IMR-90 (cell line): ENCODE results near the gene ZFHX3. TPM values are rescaled to one million over a fixed set of nuclear protein-coding genes. Genes with fewer than 3 reads are reported as not detected.

ENCODE experiments used
- ATAC-seq: fragments of 200-7000 bp; cut with Tn5 transposase; 2 replicates; pipeline ENCODE4 v1.9.1; 2020; ENCODE audit warnings: low read depth, mild to moderate bottlenecking, moderate library complexity
- BruUV-seq: library from RNA; stranded (reverse); fragments of 400-500 nt; replicated peaks from 2 replicates; lab custom pipeline; 2021; lab: Mats Ljungman, UMichigan
- CTCF ChIA-PET: fragments of 300-600 bp; formaldehyde crosslinking; extraction: SDS; loops from one replicate; lab custom pipeline; 2021; ENCODE audit warnings: antibody characterized with exemption; lab: Yijun Ruan, JAX
- POLR2A ChIA-PET: fragments of 300-600 bp; sonication (Branson Sonifier 250); formaldehyde crosslinking; loops from one replicate; lab custom pipeline; 2022; ENCODE audit warnings: antibody characterized with exemption; ENCODE audit not compliant: unreplicated experiment; lab: Charles Lee
- DNase-seq: peaks from one replicate; pipeline ENCODE4 v3.0.0; 2013
- H2AFZ ChIP-seq: replicated peaks from 2 replicates; pipeline ENCODE3; 2013; ENCODE audit warnings: low read length, mild to moderate bottlenecking; ENCODE audit not compliant: poor library complexity
- H2AK5ac ChIP-seq: 2 replicates; pipeline ENCODE4 v1.6.1; 2013; ENCODE audit warnings: low read depth, low read length, inconsistent platforms
- H2AK9ac ChIP-seq: replicated peaks from 2 replicates; pipeline ENCODE3; 2013; ENCODE audit warnings: mild to moderate bottlenecking, low read depth, low read length, moderate library complexity; ENCODE audit not compliant: poor library complexity
- H2BK120ac ChIP-seq: 2 replicates; pipeline ENCODE4 v1.6.1; 2013; ENCODE audit warnings: low read depth, low read length, inconsistent platforms
- H2BK15ac ChIP-seq: 3 replicates; pipeline ENCODE4 v1.6.1; 2013; ENCODE audit warnings: low read depth, low read length, inconsistent platforms
- H2BK20ac ChIP-seq: 2 replicates; pipeline ENCODE4 v1.6.1; 2013; ENCODE audit warnings: low read depth, mild to moderate bottlenecking, inconsistent platforms, low read length, moderate library complexity
- H2BK5ac ChIP-seq: 2 replicates; pipeline ENCODE4 v1.6.1; 2013; ENCODE audit warnings: mild to moderate bottlenecking, low read depth, low read length, inconsistent platforms; ENCODE audit not compliant: poor library complexity, severe bottlenecking
- H3K14ac ChIP-seq: replicated peaks from 2 replicates; pipeline ENCODE4 v1.6.1; 2013; ENCODE audit warnings: low read depth, low read length, inconsistent platforms
- H3K18ac ChIP-seq: 2 replicates; pipeline ENCODE4 v1.6.1; 2013; ENCODE audit warnings: low read depth, low read length, control low read depth
- H3K23ac ChIP-seq: 2 replicates; pipeline ENCODE4 v1.6.1; 2013; ENCODE audit warnings: low read depth, low read length, inconsistent platforms
- H3K27ac ChIP-seq: 2 replicates; pipeline ENCODE4 v1.5.1; 2013; ENCODE audit warnings: mild to moderate bottlenecking, control low read depth, low read length; ENCODE audit not compliant: insufficient read depth
- H3K27me3 ChIP-seq: 2 replicates; pipeline ENCODE4 v1.6.1; 2013; ENCODE audit warnings: low read length; ENCODE audit not compliant: control insufficient read depth, insufficient read depth
- H3K36me3 ChIP-seq: 2 replicates; pipeline ENCODE4 v1.6.1; 2013; ENCODE audit warnings: low read length, mixed read lengths; ENCODE audit not compliant: control insufficient read depth, insufficient read depth
- H3K4ac ChIP-seq: 2 replicates; pipeline ENCODE4 v1.6.1; 2013; ENCODE audit warnings: low read depth, low read length, inconsistent platforms
- H3K4me1 ChIP-seq: 2 replicates; pipeline ENCODE4 v1.6.1; 2013; ENCODE audit warnings: low read length, mixed read lengths; ENCODE audit not compliant: control insufficient read depth, insufficient read depth
- H3K4me2 ChIP-seq: 2 replicates; pipeline ENCODE4 v1.6.1; 2013; ENCODE audit warnings: low read depth, mild to moderate bottlenecking, control low read depth, low read length, moderate library complexity
- H3K4me3 ChIP-seq: 2 replicates; pipeline ENCODE4 v1.5.1; 2013; ENCODE audit warnings: low read depth, mild to moderate bottlenecking, control low read depth, low read length, moderate library complexity; ENCODE audit not compliant: insufficient read depth
- H3K56ac ChIP-seq: 2 replicates; pipeline ENCODE4 v1.6.1; 2013; ENCODE audit warnings: low read length, inconsistent platforms; ENCODE audit not compliant: insufficient read depth; ENCODE audit errors: extremely low read depth
- H3K79me1 ChIP-seq, 2 experiments: 2 replicates each; pipeline ENCODE4 v1.6.1; 2013; ENCODE audit warnings: low read length in 2 of 2, inconsistent platforms in 1 of 2, low read depth in 1 of 2
- H3K9ac ChIP-seq: 2 replicates; pipeline ENCODE4 v1.6.1; 2013; ENCODE audit warnings: low read depth, low read length, control low read depth
- H3K9me1 ChIP-seq: 2 replicates; pipeline ENCODE4 v1.6.1; 2013; ENCODE audit warnings: low read length, inconsistent platforms; ENCODE audit not compliant: insufficient read depth
- H3K9me3 ChIP-seq: 2 replicates; pipeline ENCODE4 v1.6.1; 2013; ENCODE audit warnings: low read length; ENCODE audit not compliant: control insufficient read depth, insufficient read depth
- H4K20me1 ChIP-seq: 2 replicates; pipeline ENCODE4 v1.6.1; 2013; ENCODE audit warnings: low read length, inconsistent platforms; ENCODE audit not compliant: insufficient read depth
- H4K5ac ChIP-seq: 2 replicates; pipeline ENCODE4 v1.6.1; 2013; ENCODE audit warnings: mild to moderate bottlenecking, low read depth, low read length, control low read depth
- H4K8ac ChIP-seq, 2 experiments: 2 replicates each; pipeline ENCODE4 v1.6.1; 2013; ENCODE audit warnings: low read depth in 2 of 2, low read length in 2 of 2, control low read depth in 1 of 2, inconsistent platforms in 1 of 2
- H4K91ac ChIP-seq: 2 replicates; pipeline ENCODE4 v1.6.1; 2013; ENCODE audit warnings: low read depth, low read length, inconsistent platforms; ENCODE audit not compliant: insufficient read depth
- BHLHE40 ChIP-seq: fragments of 150-350 bp; IDR thresholded peaks from 2 replicates; pipeline ENCODE4 v1.6.1; 2016; ENCODE audit warnings: mild to moderate bottlenecking, low read depth, low read length
- CEBPB ChIP-seq: IDR thresholded peaks from 2 replicates; pipeline ENCODE4 v1.6.1; 2012; ENCODE audit warnings: low read depth, low read length, improper control_type of control experiment
- CHD1 ChIP-seq: IDR thresholded peaks from 2 replicates; pipeline ENCODE4 v1.6.1; 2012; ENCODE audit warnings: low read depth, low read length, improper control_type of control experiment
- CTCF ChIP-seq: conservative IDR thresholded peaks from 2 replicates; pipeline ENCODE4 v1.5.1; 2012; ENCODE audit warnings: mild to moderate bottlenecking, low read depth, low read length, improper control_type of control experiment
- ELK1 ChIP-seq: fragments of 150-350 bp; IDR thresholded peaks from 2 replicates; pipeline ENCODE4 v1.6.1; 2016; ENCODE audit warnings: low read depth, mild to moderate bottlenecking, low read length, moderate library complexity, borderline replicate concordance
- FOS ChIP-seq: fragments of 150-350 bp; IDR thresholded peaks from 2 replicates; pipeline ENCODE4 v1.6.1; 2016; ENCODE audit warnings: low read depth, low read length
- MAFK ChIP-seq: IDR thresholded peaks from 2 replicates; pipeline ENCODE4 v1.6.1; 2012; ENCODE audit warnings: low read depth, low read length, improper control_type of control experiment
- MAZ ChIP-seq: IDR thresholded peaks from 2 replicates; pipeline ENCODE4 v1.6.1; 2012; ENCODE audit warnings: low read depth, mild to moderate bottlenecking, low read length, improper control_type of control experiment, moderate library complexity, borderline replicate concordance
- MXI1 ChIP-seq: IDR thresholded peaks from 2 replicates; pipeline ENCODE4 v1.6.1; 2012; ENCODE audit warnings: low read depth, mild to moderate bottlenecking, low read length, moderate library complexity, borderline replicate concordance
- NFE2L2 ChIP-seq: fragments of 150-350 bp; IDR thresholded peaks from 2 replicates; pipeline ENCODE4 v1.6.1; 2016; ENCODE audit warnings: low read depth, mild to moderate bottlenecking, low read length
- POLR2A ChIP-seq: IDR thresholded peaks from 2 replicates; pipeline ENCODE4 v1.6.1; 2012; ENCODE audit warnings: mild to moderate bottlenecking, low read depth, low read length
- RCOR1 ChIP-seq: IDR thresholded peaks from 2 replicates; pipeline ENCODE4 v1.6.1; 2012; ENCODE audit warnings: mild to moderate bottlenecking, low read length, improper control_type of control experiment; ENCODE audit not compliant: insufficient replicate concordance
- RFX5 ChIP-seq: IDR thresholded peaks from 2 replicates; pipeline ENCODE4 v1.8.0; 2012; ENCODE audit warnings: low read depth, mild to moderate bottlenecking, low read length, moderate library complexity
- SMC3 ChIP-seq: fragments of 150-350 bp; IDR thresholded peaks from 2 replicates; pipeline ENCODE4 v1.6.1; 2016; ENCODE audit warnings: low read depth, mild to moderate bottlenecking, antibody characterized with exemption, low read length, moderate library complexity
- USF2 ChIP-seq: fragments of 150-350 bp; IDR thresholded peaks from 2 replicates; pipeline ENCODE4 v1.6.1; 2017; ENCODE audit warnings: mild to moderate bottlenecking, antibody characterized with exemption, low read length, low read depth
- WGBS, 2 experiments: methylation state at CpG; one replicate each; pipeline versions ENCODE4 v1.1.5 to v1.1.7; 2013; ENCODE audit warnings: missing lambda C conversion rate in 2 of 2; ENCODE audit not compliant: insufficient read length in 1 of 2; ENCODE audit errors: extremely low coverage in 2 of 2; 5-methylcytosine and 5-hydroxymethylcytosine counted together
- dilution Hi-C: fragments of 300-500 bp; cut with HindIII; formaldehyde crosslinking; loops from one replicate; pipeline ENCODE4 v1.14.3; 2018; ENCODE audit warnings: low sequenced_read_pairs; ENCODE audit not compliant: unreplicated experiment
- in situ Hi-C: fragments of 300-500 bp; cut with MboI; formaldehyde crosslinking; loops from 3 replicates; pipeline ENCODE4 v1.14.3; 2019; ENCODE audit warnings: low sequenced_read_pairs, inconsistent platforms, mixed read lengths
- intact Hi-C: fragments of 100-400 bp; cut with micrococcal nuclease; formaldehyde crosslinking; loops from 2 replicates; pipeline ENCODE4 v1.10.0; 2022
- polyA plus RNA-seq, 3 experiments: library from polyadenylated mRNA; depleted of rRNA; stranded (reverse); fragments of >200 nt; gene quantifications; 2 replicates each; pipeline ENCODE4 v1.2.3, GENCODE V29; 2012; ENCODE audit warnings: low replicate concordance in 1 of 3
- total RNA-seq: library from RNA; depleted of rRNA; stranded (reverse); fragments of >200 nt; gene quantifications from 2 replicates; pipeline ENCODE4 v1.2.3, GENCODE V29; 2012

The ZFHX3 gene
- total and polyA plus RNA-seq, 2 of the 4 experiments (the other 2 are of a cell fraction) = 1.4 to 1.7 TPM

- ATAC-seq = no peak
- intact Hi-C loops = no loop called here
- POLR2A ChIA-PET = no interaction called here
- Histone ChIP-seq H3K79me1 (peaks cover 0 to 9% of the 10 kb centered on the region in 2 experiments; a peak in 1 of 4 replicates), H3K4me1 (no peaks in the 10 kb centered on the region; the same call in 1 of the 2 replicates), H2BK120ac (no peak overlapping the region), H3K4me2 (no peak overlapping the region), H2AK5ac (no peak overlapping the region), H3K27me3 (no peaks in the 10 kb centered on the region), H4K20me1 (no peaks in the 10 kb centered on the region), H3K9ac (no peak overlapping the region), H2AFZ (no peak overlapping the region), H4K8ac (no peak overlapping the region), H4K5ac (no peak overlapping the region), H2BK5ac (no peak overlapping the region), H3K9me3 (no peaks in the 10 kb centered on the region), H4K91ac (no peak overlapping the region), H3K23ac (no peak overlapping the region), H3K56ac (no peak overlapping the region), H2BK15ac (no peak overlapping the region), H3K9me1 (no peaks in the 10 kb centered on the region), H3K36me3 (peaks cover 60% of the 10 kb centered on the region), H3K18ac (no peak overlapping the region), H3K4ac (no peak overlapping the region), H3K27ac (no peak overlapping the region), H2BK20ac (no peak overlapping the region), H2AK9ac (no peak overlapping the region), H3K4me3 (no peak overlapping the region), H3K14ac (no peak overlapping the region)
- in situ Hi-C loops = no loop called here
- CTCF ChIA-PET = no interaction called here
- dilution Hi-C loops = no loop called here
- TF ChIP-seq FOS = no peak
- no peak for TF ChIP-seq SMC3
- no peak for TF ChIP-seq USF2
- TF ChIP-seq MXI1 = no peak
- no peak for TF ChIP-seq MAFK
- TF ChIP-seq POLR2A = no peak
- TF ChIP-seq ELK1 = no peak
- TF ChIP-seq CEBPB = no peak
- TF ChIP-seq CHD1 = no peak
- no peak for TF ChIP-seq BHLHE40
- TF ChIP-seq RFX5 = no peak
- no peak for TF ChIP-seq RCOR1
- TF ChIP-seq NFE2L2 = no peak
- no peak for TF ChIP-seq CTCF
- TF ChIP-seq MAZ = no peak
- 100% methylated on average over 1 of the region's 18 CpGs; no CpG with 5 or more reads in 1 of the 2 experiments for WGBS, 2 experiments
- DNase-seq = no peak
- BruUV-seq = no TSS peak
These were observed 251.7 kb downstream of the ZFHX3 start for GRCh38 chr16:72796222-72796621.
